HEK293 (cell line): ENCODE data around the gene KCNH8.

Experiments
- CTCF ChIA-PET: fragments of 350-600 bp; formaldehyde crosslinking; extraction: SDS; loops from one replicate; lab custom pipeline; 2021; ENCODE audit warnings: antibody characterized with exemption; lab: Yijun Ruan, JAX
- POLR2A ChIA-PET: fragments of 300-600 bp; formaldehyde crosslinking; extraction: SDS; loops from one replicate; lab custom pipeline; 2020; ENCODE audit warnings: antibody characterized with exemption, inconsistent platforms; lab: Yijun Ruan, JAX
- H3K27ac ChIP-seq: fragments of 200-500 bp; sonication (Bioruptor generic); 2 replicates; pipeline ENCODE4 v1.5.1; 2014; ENCODE audit warnings: low read depth, low read length, control low read depth, inconsistent platforms; ENCODE audit errors: extremely low read depth
- H3K36me3 ChIP-seq, 2 experiments: fragments of 200-500 bp in 1 of 2; sonication (Bioruptor generic) in 1 of 2; 1 replicate in 1 of 2; 2 replicates in 1 of 2; pipeline ENCODE4 v1.5.1; 2014 to 2017; ENCODE audit warnings: inconsistent platforms in 2 of 2, low read length in 2 of 2; ENCODE audit not compliant: control insufficient read depth in 2 of 2, insufficient read depth in 1 of 2
- H3K4me1 ChIP-seq: fragments of 200-500 bp; sonication (Bioruptor generic); 2 replicates; pipeline ENCODE4 v1.5.1; 2014; ENCODE audit warnings: mild to moderate bottlenecking, low read length, inconsistent platforms; ENCODE audit not compliant: control insufficient read depth, insufficient read depth
- H3K4me3 ChIP-seq: 2 replicates; pipeline ENCODE4 v1.5.1; 2011; ENCODE audit warnings: low read depth, mild to moderate bottlenecking, control low read depth, low read length, moderate library complexity
- H3K9me3 ChIP-seq: fragments of 200-500 bp; sonication (Bioruptor generic); 2 replicates; pipeline ENCODE4 v1.5.1; 2014; ENCODE audit warnings: low read depth, low read length, inconsistent platforms; ENCODE audit not compliant: control insufficient read depth, insufficient read depth
- BCL11B ChIP-seq: fragments of 450-650 bp; formaldehyde crosslinking; IDR thresholded peaks from 2 replicates; pipeline ENCODE4 v1.5.1; 2016; ENCODE audit warnings: low read depth, missing biosample characterization, missing genetic modification characterization
- GFI1B ChIP-seq: fragments of 450-650 bp; formaldehyde crosslinking; IDR thresholded peaks from 2 replicates; pipeline ENCODE4 v1.5.1; 2016; ENCODE audit warnings: missing biosample characterization, missing genetic modification characterization
- KLF1 ChIP-seq: fragments of 450-650 bp; formaldehyde crosslinking; IDR thresholded peaks from 2 replicates; pipeline ENCODE4 v1.5.1; 2016; ENCODE audit warnings: missing biosample characterization, missing genetic modification characterization
- KLF16 ChIP-seq: fragments of 450-650 bp; formaldehyde crosslinking; IDR thresholded peaks from 2 replicates; pipeline ENCODE4 v1.5.1; 2017; ENCODE audit warnings: missing biosample characterization, missing genetic modification characterization
- KLF7 ChIP-seq: fragments of 450-650 bp; formaldehyde crosslinking; IDR thresholded peaks from 2 replicates; pipeline ENCODE4 v1.5.1; 2016; ENCODE audit warnings: missing biosample characterization, missing genetic modification characterization, borderline replicate concordance
- OSR2 ChIP-seq: fragments of 450-650 bp; formaldehyde crosslinking; IDR thresholded peaks from 2 replicates; pipeline ENCODE4 v1.5.1; 2016; ENCODE audit warnings: missing biosample characterization, missing genetic modification characterization
- YY1 ChIP-seq: fragments of 450-650 bp; formaldehyde crosslinking; IDR thresholded peaks from 2 replicates; pipeline ENCODE4 v1.5.1; 2018; ENCODE audit warnings: missing biosample characterization, missing genetic modification characterization
- ZBTB17 ChIP-seq: fragments of 450-650 bp; formaldehyde crosslinking; IDR thresholded peaks from 2 replicates; pipeline ENCODE4 v1.5.1; 2016; ENCODE audit warnings: missing biosample characterization, missing genetic modification characterization
- ZBTB48 ChIP-seq: fragments of 450-650 bp; formaldehyde crosslinking; IDR thresholded peaks from 2 replicates; pipeline ENCODE4 v1.5.1; 2016; ENCODE audit warnings: missing biosample characterization, missing genetic modification characterization
- ZFP69B ChIP-seq: fragments of 450-650 bp; formaldehyde crosslinking; IDR thresholded peaks from 2 replicates; pipeline ENCODE4 v1.5.1; 2016; ENCODE audit warnings: missing biosample characterization, missing genetic modification characterization
- ZNF19 ChIP-seq: fragments of 450-650 bp; formaldehyde crosslinking; IDR thresholded peaks from 2 replicates; pipeline ENCODE4; 2016; ENCODE audit warnings: missing biosample characterization, missing genetic modification characterization, low read depth
- ZNF324 ChIP-seq: fragments of 450-650 bp; formaldehyde crosslinking; IDR thresholded peaks from 2 replicates; pipeline ENCODE4 v1.5.1; 2016; ENCODE audit warnings: missing biosample characterization, missing genetic modification characterization
- ZNF473 ChIP-seq: fragments of 450-650 bp; formaldehyde crosslinking; IDR thresholded peaks from 2 replicates; pipeline ENCODE4 v1.5.1; 2017; ENCODE audit warnings: missing biosample characterization, missing genetic modification characterization
- ZNF530 ChIP-seq: fragments of 450-650 bp; formaldehyde crosslinking; IDR thresholded peaks from 2 replicates; pipeline ENCODE4 v1.5.1; 2016; ENCODE audit warnings: low read depth, missing biosample characterization, missing genetic modification characterization
- ZNF560 ChIP-seq: fragments of 450-650 bp; formaldehyde crosslinking; IDR thresholded peaks from 2 replicates; pipeline ENCODE4 v1.5.1; 2017; ENCODE audit warnings: missing biosample characterization, missing genetic modification characterization, borderline replicate concordance
- ZNF561 ChIP-seq: fragments of 450-650 bp; IDR thresholded peaks from 2 replicates; pipeline ENCODE4 v1.5.1; 2018; ENCODE audit warnings: missing biosample characterization, missing genetic modification characterization, borderline replicate concordance
- ZNF658 ChIP-seq: fragments of 450-650 bp; formaldehyde crosslinking; IDR thresholded peaks from 2 replicates; pipeline ENCODE4; 2016; ENCODE audit warnings: missing biosample characterization, missing genetic modification characterization
- ZNF660 ChIP-seq: fragments of 450-650 bp; IDR thresholded peaks from 2 replicates; pipeline ENCODE4 v1.5.1; 2018; ENCODE audit warnings: missing biosample characterization, mild to moderate bottlenecking, missing genetic modification characterization
- ZNF837 ChIP-seq: fragments of 450-650 bp; formaldehyde crosslinking; IDR thresholded peaks from 2 replicates; pipeline ENCODE4 v1.5.1; 2016; ENCODE audit warnings: missing biosample characterization, missing genetic modification characterization
- ZSCAN23 ChIP-seq: fragments of 450-650 bp; formaldehyde crosslinking; IDR thresholded peaks from 2 replicates; pipeline ENCODE4 v1.5.1; 2016; ENCODE audit warnings: missing biosample characterization, missing genetic modification characterization
- TF ChIP-seq, protein P1 (sequence below): fragments of 450-650 bp; formaldehyde crosslinking; IDR thresholded peaks from 2 replicates; pipeline ENCODE4 v1.5.1; 2016; ENCODE audit warnings: missing biosample characterization, missing genetic modification characterization
- TF ChIP-seq, protein P2 (sequence below): fragments of 450-650 bp; formaldehyde crosslinking; IDR thresholded peaks from 2 replicates; pipeline ENCODE4 v1.5.1; 2016; ENCODE audit warnings: missing biosample characterization, missing genetic modification characterization
- TF ChIP-seq, protein P3 (sequence below): fragments of 450-650 bp; formaldehyde crosslinking; IDR thresholded peaks from 2 replicates; pipeline ENCODE4 v1.5.1; 2016; ENCODE audit warnings: missing biosample characterization, missing genetic modification characterization
- TF ChIP-seq, protein P4 (sequence below): fragments of 450-650 bp; formaldehyde crosslinking; IDR thresholded peaks from 2 replicates; pipeline ENCODE4 v1.5.1; 2016; ENCODE audit warnings: missing biosample characterization, missing genetic modification characterization
- TF ChIP-seq, protein P5 (sequence below): fragments of 450-650 bp; formaldehyde crosslinking; IDR thresholded peaks from 2 replicates; pipeline ENCODE4 v1.5.1; 2016; ENCODE audit warnings: missing biosample characterization, missing genetic modification characterization

The KCNH8 gene

DNA sequence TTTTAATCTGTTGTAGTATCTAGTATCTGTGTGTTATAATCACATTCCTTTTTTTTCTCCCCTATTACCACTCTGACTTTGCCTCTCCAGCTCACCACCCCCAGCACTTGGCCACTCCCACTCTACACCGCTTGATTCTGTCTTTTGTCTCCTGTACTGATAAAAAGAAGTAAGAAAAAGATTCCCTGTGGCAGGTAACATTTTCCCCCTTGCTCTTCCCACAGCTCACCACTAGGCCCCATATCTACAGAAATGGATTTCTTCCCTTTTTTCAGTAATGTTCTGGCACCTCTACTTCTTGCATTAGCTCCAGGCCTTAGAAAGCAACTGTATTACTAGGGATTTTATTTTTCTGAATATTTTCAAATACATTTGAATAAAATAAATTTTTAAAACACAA is 25.6 kb downstream of the KCNH8 start (continued):
- TF ChIP-seq, protein P1, sequence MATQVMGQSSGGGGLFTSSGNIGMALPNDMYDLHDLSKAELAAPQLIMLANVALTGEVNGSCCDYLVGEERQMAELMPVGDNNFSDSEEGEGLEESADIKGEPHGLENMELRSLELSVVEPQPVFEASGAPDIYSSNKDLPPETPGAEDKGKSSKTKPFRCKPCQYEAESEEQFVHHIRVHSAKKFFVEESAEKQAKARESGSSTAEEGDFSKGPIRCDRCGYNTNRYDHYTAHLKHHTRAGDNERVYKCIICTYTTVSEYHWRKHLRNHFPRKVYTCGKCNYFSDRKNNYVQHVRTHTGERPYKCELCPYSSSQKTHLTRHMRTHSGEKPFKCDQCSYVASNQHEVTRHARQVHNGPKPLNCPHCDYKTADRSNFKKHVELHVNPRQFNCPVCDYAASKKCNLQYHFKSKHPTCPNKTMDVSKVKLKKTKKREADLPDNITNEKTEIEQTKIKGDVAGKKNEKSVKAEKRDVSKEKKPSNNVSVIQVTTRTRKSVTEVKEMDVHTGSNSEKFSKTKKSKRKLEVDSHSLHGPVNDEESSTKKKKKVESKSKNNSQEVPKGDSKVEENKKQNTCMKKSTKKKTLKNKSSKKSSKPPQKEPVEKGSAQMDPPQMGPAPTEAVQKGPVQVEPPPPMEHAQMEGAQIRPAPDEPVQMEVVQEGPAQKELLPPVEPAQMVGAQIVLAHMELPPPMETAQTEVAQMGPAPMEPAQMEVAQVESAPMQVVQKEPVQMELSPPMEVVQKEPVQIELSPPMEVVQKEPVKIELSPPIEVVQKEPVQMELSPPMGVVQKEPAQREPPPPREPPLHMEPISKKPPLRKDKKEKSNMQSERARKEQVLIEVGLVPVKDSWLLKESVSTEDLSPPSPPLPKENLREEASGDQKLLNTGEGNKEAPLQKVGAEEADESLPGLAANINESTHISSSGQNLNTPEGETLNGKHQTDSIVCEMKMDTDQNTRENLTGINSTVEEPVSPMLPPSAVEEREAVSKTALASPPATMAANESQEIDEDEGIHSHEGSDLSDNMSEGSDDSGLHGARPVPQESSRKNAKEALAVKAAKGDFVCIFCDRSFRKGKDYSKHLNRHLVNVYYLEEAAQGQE = no peak
- no peak for TF ChIP-seq BCL11B (tag by site-specific recombination)
- no peak for TF ChIP-seq ZNF660 (tag by site-specific recombination)
- TF ChIP-seq, all 188 proteins: peak for 0

DNA sequence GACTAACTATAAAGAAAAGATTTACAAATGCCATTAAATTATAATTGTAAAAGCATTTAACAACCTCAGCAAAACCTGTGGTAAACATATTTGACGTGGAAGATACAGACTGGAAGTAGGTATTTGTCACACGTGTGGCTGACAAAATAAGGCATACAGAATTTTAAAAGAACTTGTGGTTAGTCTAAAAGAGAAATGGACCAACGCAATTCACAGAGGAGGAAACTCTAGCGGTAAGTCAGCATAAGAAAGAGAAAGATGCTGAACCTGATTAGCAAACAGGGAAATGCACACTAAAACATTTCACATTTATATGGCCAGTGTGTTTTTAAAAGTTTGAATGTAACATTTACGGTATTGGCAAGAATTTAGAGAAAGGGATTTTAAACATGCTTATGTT is 35.3 kb downstream of the KCNH8 start:
- no peaks in the 10 kb centered on the region for H3K4me1 ChIP-seq
- POLR2A ChIA-PET = no interaction called here
- CTCF ChIA-PET = no interaction called here
- TF ChIP-seq KLF16 (no peak), OSR2 (tag by site-specific recombination) (no peak), ZNF560 (tag by site-specific recombination) (no peak), ZBTB48 (tag by site-specific recombination) (no peak), ZNF530 (tag by site-specific recombination) (no peak), ZSCAN23 (tag by site-specific recombination) (no peak), ZFP69B (tag by site-specific recombination) (no peak), ZNF324 (no peak)
- TF ChIP-seq, protein P2, sequence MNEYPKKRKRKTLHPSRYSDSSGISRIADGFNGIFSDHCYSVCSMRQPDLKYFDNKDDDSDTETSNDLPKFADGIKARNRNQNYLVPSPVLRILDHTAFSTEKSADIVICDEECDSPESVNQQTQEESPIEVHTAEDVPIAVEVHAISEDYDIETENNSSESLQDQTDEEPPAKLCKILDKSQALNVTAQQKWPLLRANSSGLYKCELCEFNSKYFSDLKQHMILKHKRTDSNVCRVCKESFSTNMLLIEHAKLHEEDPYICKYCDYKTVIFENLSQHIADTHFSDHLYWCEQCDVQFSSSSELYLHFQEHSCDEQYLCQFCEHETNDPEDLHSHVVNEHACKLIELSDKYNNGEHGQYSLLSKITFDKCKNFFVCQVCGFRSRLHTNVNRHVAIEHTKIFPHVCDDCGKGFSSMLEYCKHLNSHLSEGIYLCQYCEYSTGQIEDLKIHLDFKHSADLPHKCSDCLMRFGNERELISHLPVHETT (tag by site-specific recombination) = no peak
- TF ChIP-seq, protein P3, sequence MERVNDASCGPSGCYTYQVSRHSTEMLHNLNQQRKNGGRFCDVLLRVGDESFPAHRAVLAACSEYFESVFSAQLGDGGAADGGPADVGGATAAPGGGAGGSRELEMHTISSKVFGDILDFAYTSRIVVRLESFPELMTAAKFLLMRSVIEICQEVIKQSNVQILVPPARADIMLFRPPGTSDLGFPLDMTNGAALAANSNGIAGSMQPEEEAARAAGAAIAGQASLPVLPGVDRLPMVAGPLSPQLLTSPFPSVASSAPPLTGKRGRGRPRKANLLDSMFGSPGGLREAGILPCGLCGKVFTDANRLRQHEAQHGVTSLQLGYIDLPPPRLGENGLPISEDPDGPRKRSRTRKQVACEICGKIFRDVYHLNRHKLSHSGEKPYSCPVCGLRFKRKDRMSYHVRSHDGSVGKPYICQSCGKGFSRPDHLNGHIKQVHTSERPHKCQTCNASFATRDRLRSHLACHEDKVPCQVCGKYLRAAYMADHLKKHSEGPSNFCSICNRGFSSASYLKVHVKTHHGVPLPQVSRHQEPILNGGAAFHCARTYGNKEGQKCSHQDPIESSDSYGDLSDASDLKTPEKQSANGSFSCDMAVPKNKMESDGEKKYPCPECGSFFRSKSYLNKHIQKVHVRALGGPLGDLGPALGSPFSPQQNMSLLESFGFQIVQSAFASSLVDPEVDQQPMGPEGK (tag by site-specific recombination) = no peak
- H3K27ac ChIP-seq = no peak overlapping the region
- no peak overlapping the region for H3K4me3 ChIP-seq
- H3K36me3 ChIP-seq = no peaks in the 10 kb centered on the region
- H3K9me3 ChIP-seq = no peaks in the 10 kb centered on the region

DNA sequence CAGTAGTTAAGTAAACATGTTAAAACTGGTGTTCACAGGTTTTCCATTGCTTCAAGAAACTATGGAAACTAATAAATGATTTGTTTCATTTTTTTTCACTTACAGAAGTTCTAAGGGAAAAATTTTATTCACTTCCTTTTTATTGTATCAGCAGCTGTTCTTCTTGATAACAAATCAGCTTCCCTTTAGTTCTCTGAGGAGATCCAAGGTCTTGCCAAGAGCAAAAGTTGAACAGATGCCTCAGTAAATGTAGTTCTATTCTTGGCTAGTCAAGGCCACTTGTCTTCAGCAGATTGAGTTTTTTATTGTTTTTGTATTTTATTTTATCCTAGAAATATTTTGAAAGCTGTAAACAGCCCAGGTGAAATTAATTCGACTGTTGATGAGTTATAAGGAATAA is 41.8 kb downstream of the KCNH8 start:
- CTCF ChIA-PET = interaction anchor here (0.6 kb wide), 1 partner anchor 37 kb away, joined by 3 read pairs; no protein-coding TSS in a partner anchor
- no peak for TF ChIP-seq ZNF473 (tag by site-specific recombination)
- no peak for TF ChIP-seq ZNF324
- TF ChIP-seq YY1 (tag by site-specific recombination) = no peak
- TF ChIP-seq ZBTB17 = no peak
- no peak for TF ChIP-seq GFI1B
- TF ChIP-seq ZSCAN23 (tag by site-specific recombination) = no peak
- TF ChIP-seq, protein P4, sequence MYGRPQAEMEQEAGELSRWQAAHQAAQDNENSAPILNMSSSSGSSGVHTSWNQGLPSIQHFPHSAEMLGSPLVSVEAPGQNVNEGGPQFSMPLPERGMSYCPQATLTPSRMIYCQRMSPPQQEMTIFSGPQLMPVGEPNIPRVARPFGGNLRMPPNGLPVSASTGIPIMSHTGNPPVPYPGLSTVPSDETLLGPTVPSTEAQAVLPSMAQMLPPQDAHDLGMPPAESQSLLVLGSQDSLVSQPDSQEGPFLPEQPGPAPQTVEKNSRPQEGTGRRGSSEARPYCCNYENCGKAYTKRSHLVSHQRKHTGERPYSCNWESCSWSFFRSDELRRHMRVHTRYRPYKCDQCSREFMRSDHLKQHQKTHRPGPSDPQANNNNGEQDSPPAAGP = no peak
- TF ChIP-seq KLF7 (tag by site-specific recombination) = no peak
- TF ChIP-seq ZNF19 = no peak
- no peak for TF ChIP-seq ZNF658 (tag by site-specific recombination)
- no peak for TF ChIP-seq ZNF837 (tag by site-specific recombination)
- TF ChIP-seq ZNF561 (tag by site-specific recombination) = no peak
- no peak for TF ChIP-seq KLF1 (tag by site-specific recombination)
- TF ChIP-seq, protein P5, sequence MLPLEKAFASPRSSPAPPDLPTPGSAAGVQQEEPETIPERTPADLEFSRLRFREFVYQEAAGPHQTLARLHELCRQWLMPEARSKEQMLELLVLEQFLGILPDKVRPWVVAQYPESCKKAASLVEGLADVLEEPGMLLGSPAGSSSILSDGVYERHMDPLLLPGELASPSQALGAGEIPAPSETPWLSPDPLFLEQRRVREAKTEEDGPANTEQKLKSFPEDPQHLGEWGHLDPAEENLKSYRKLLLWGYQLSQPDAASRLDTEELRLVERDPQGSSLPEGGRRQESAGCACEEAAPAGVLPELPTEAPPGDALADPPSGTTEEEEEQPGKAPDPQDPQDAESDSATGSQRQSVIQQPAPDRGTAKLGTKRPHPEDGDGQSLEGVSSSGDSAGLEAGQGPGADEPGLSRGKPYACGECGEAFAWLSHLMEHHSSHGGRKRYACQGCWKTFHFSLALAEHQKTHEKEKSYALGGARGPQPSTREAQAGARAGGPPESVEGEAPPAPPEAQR (tag by site-specific recombination) = no peak

More for the DNA sequence above, 41.8 kb downstream of the KCNH8 start:
- no peaks in the 10 kb centered on the region for H3K9me3 ChIP-seq
- H3K4me3 ChIP-seq = no peak overlapping the region
- POLR2A ChIA-PET = no interaction called here
- H3K36me3 ChIP-seq = no peaks in the 10 kb centered on the region
- H3K4me1 ChIP-seq = no peaks in the 10 kb centered on the region
- H3K27ac ChIP-seq = no peak overlapping the region
